Activated CD8-positive, alpha-beta memory T cell treated with anti-CD3 and anti-CD28 coated beads, Interleukin-2, amount 10 ng/mL, durations not matched to agents 7 days and 5 days (primary cell): Measurements from ENCODE around the gene TXNRD1. TPM values are rescaled to one million over a fixed set of nuclear protein-coding genes. Genes with fewer than 3 reads are reported as not detected.
A peak's percentile ranks its signal among the peaks of the same experiment; 100 is the strongest.
"Not testable (repeated sequence)": the region's sequence is repeated elsewhere in the genome, so short reads cannot be mapped to it uniquely, and the experiment has no call there.

Source experiments
- ATAC-seq: fragments of 150-1000 bp; cut with Tn5 transposase; one replicate; pipeline ENCODE4 v1.10.0; 2021; ENCODE audit warnings: moderate library complexity
- CTCF ChIA-PET: fragments of 350-600 bp; sonication (Branson Sonifier 250); formaldehyde crosslinking; loops from one replicate; lab custom pipeline; 2021; ENCODE audit warnings: antibody characterized with exemption; lab: Charles Lee
- DNase-seq: peaks from one replicate; pipeline ENCODE4 v3.0.0-alpha.2; 2020
- H3K27ac Mint-ChIP-seq: one replicate; pipeline ENCODE4 v1.8.0; 2021; ENCODE audit warnings: mild to moderate bottlenecking, mixed read lengths
- H3K27me3 Mint-ChIP-seq: one replicate; pipeline ENCODE4 v1.8.0; 2021; ENCODE audit warnings: mixed read lengths
- H3K36me3 Mint-ChIP-seq: one replicate; pipeline ENCODE4 v1.8.0; 2021; ENCODE audit warnings: mild to moderate bottlenecking, mixed read lengths
- H3K4me1 Mint-ChIP-seq: one replicate; pipeline ENCODE4 v1.8.0; 2021; ENCODE audit warnings: mixed read lengths
- H3K4me3 Mint-ChIP-seq: one replicate; pipeline ENCODE4 v1.8.0; 2021; ENCODE audit warnings: mild to moderate bottlenecking, moderate library complexity, mixed read lengths
- H3K9me3 Mint-ChIP-seq: one replicate; pipeline ENCODE4 v1.8.0; 2022; ENCODE audit warnings: low read depth, mixed read lengths
- total RNA-seq, 2 experiments: library from RNA; stranded (reverse); gene quantifications; one replicate each; pipeline ENCODE4 v1.2.3, GENCODE V29; 2021

Gene TXNRD1
- total RNA-seq, 2 experiments from 2014 or later: 109 to 118 TPM

- CTCF ChIA-PET: no interaction called here
- Mint-ChIP-seq H3K9me3 (no peaks in the 10 kb centered on the region), H3K36me3 (no peaks in the 10 kb centered on the region), H3K4me1 (peaks cover 10% of the 10 kb centered on the region), H3K27ac (no peak overlapping the region), H3K27me3 (peaks cover 8% of the 10 kb centered on the region), H3K4me3 (no peak overlapping the region)
- no peak for DNase-seq
- ATAC-seq: no peak
Measured at GRCh38 chr12:104378427-104378826, 162.8 kb downstream of the TXNRD1 start.

GRCh38 chr12:104381341-104381730 lies 165.8 kb downstream of the TXNRD1 start:
- CTCF ChIA-PET: interaction anchor here (0.6 to 4.7 kb wide), 101 partner anchors 9 to 731 kb away, joined by 3 to 47 read pairs (median 4); partner anchors contain the start of genes CHST11 and TXNRD1
- no peak for DNase-seq

GRCh38 chr12:104381731-104382480 lies 166.3 kb downstream of the TXNRD1 start:
- H3K36me3 Mint-ChIP-seq: peaks cover 2% of the 10 kb centered on the region
- H3K4me1 Mint-ChIP-seq: peaks cover 14% of the 10 kb centered on the region
- DNase-seq (peak; percentile 88), ATAC-seq (peak; percentile 90)
- H3K9me3 Mint-ChIP-seq: no peaks in the 10 kb centered on the region
- peaks cover 8% of the 10 kb centered on the region for H3K27me3 Mint-ChIP-seq
- CTCF ChIA-PET: interaction anchor here (0.6 to 4.7 kb wide), 106 partner anchors 9 to 731 kb away, joined by 3 to 47 read pairs (median 4); partner anchors contain the start of genes CHST11 and TXNRD1
- peak overlapping the region; percentile 16 for H3K27ac Mint-ChIP-seq
- H3K4me3 Mint-ChIP-seq: no peak overlapping the region

More at GRCh38 chr12:104381341-104381730, 165.8 kb downstream of the TXNRD1 start:
- Mint-ChIP-seq H3K4me1 (peaks cover 14% of the 10 kb centered on the region), H3K36me3 (peaks cover 2% of the 10 kb centered on the region), H3K27me3 (peaks cover 8% of the 10 kb centered on the region), H3K4me3 (no peak overlapping the region), H3K27ac (no peak overlapping the region), H3K9me3 (no peaks in the 10 kb centered on the region)
- ATAC-seq: no peak

GRCh38 chr12:104384141-104384880 lies 168.7 kb downstream of the TXNRD1 start:
- Mint-ChIP-seq H3K4me3 (no peak overlapping the region), H3K27me3 (peaks cover 4% of the 10 kb centered on the region), H3K36me3 (peaks cover 2% of the 10 kb centered on the region), H3K4me1 (peaks cover 14% of the 10 kb centered on the region), H3K27ac (no peak overlapping the region), H3K9me3 (no peaks in the 10 kb centered on the region)
- CTCF ChIA-PET: no interaction called here
- DNase-seq (no peak), ATAC-seq (no peak)

- H3K9me3 Mint-ChIP-seq: no peaks in the 10 kb centered on the region
- ATAC-seq (no peak), DNase-seq (no peak)
- H3K4me1 Mint-ChIP-seq: peaks cover 14% of the 10 kb centered on the region
- CTCF ChIA-PET: no interaction called here
- peaks cover 2% of the 10 kb centered on the region for H3K36me3 Mint-ChIP-seq
- peaks cover 4% of the 10 kb centered on the region for H3K27me3 Mint-ChIP-seq
- H3K4me3 Mint-ChIP-seq: no peak overlapping the region
- no peak overlapping the region for H3K27ac Mint-ChIP-seq
Measured at GRCh38 chr12:104385510-104385909, 169.9 kb downstream of the TXNRD1 start.

GRCh38 chr12:104386461-104386860 lies 170.9 kb downstream of the TXNRD1 start:
- Mint-ChIP-seq H3K27ac (no peak overlapping the region), H3K36me3 (peaks cover 2% of the 10 kb centered on the region), H3K4me1 (peaks cover 14% of the 10 kb centered on the region), H3K4me3 (no peak overlapping the region), H3K27me3 (peaks cover 4% of the 10 kb centered on the region), H3K9me3 (no peaks in the 10 kb centered on the region)
- ATAC-seq: no peak
- DNase-seq: no peak
- CTCF ChIA-PET: interaction anchor here (1.6 kb wide), 1 partner anchor 666 kb away, joined by 3 read pairs; no protein-coding TSS in a partner anchor

GRCh38 chr12:104387190-104387589 lies 171.6 kb downstream of the TXNRD1 start:
- no peak overlapping the region for H3K27ac Mint-ChIP-seq
- no peaks in the 10 kb centered on the region for H3K27me3 Mint-ChIP-seq
- H3K4me3 Mint-ChIP-seq: no peak overlapping the region
- H3K9me3 Mint-ChIP-seq: no peaks in the 10 kb centered on the region
- DNase-seq (no peak), ATAC-seq (no peak)
- H3K36me3 Mint-ChIP-seq: peaks cover 2% of the 10 kb centered on the region
- peaks cover 8% of the 10 kb centered on the region for H3K4me1 Mint-ChIP-seq
- CTCF ChIA-PET: interaction anchor here (1.6 kb wide), 1 partner anchor 665 kb away, joined by 3 read pairs; no protein-coding TSS in a partner anchor

GRCh38 chr12:104394086-104394485 lies 178.5 kb downstream of the TXNRD1 start:
- ATAC-seq, H3K4me3 Mint-ChIP-seq, H3K27ac Mint-ChIP-seq, H3K4me1 Mint-ChIP-seq, H3K27me3 Mint-ChIP-seq, DNase-seq, CTCF ChIA-PET: not testable (repeated sequence)
- peaks cover 13% of the 10 kb centered on the region for H3K36me3 Mint-ChIP-seq
- H3K9me3 Mint-ChIP-seq: peaks cover 15% of the 10 kb centered on the region

Other genes starting within 250 kb of the TXNRD1 start
- gene TDG, start 249.9 kb upstream of the TXNRD1 start, total RNA-seq: 10 to 100 TPM; 29.4 to 46.5 TPM
- gene GLT8D2, start 165.6 kb upstream of the TXNRD1 start, total RNA-seq: under 1 TPM; 0.40 to 0.41 TPM
- 10 to 100 TPM; 12.7 to 15.2 TPM for gene HCFC2, start 151.2 kb upstream of the TXNRD1 start, total RNA-seq
- 10 to 100 TPM; 23.8 to 24.2 TPM for gene NFYB, start 77.6 kb upstream of the TXNRD1 start, total RNA-seq
- gene EID3, start 88.0 kb downstream of the TXNRD1 start, total RNA-seq: 1 to 10 TPM; 6.9 to 7.1 TPM
- 100 to 1,000 TPM; 123 to 141 TPM for gene CHST11, start 241.2 kb downstream of the TXNRD1 start, total RNA-seq